Inflammatory macrophage treated with lipopolysaccharide for 1 hour (primary cell): ENCODE measurements around the gene PQBP1.

Source experiments
- DNase-seq, 2 donors: peaks; one replicate each; pipeline ENCODE4 v3.0.0-alpha.2; 2020 to 2022

PQBP1 gene

DNA sequence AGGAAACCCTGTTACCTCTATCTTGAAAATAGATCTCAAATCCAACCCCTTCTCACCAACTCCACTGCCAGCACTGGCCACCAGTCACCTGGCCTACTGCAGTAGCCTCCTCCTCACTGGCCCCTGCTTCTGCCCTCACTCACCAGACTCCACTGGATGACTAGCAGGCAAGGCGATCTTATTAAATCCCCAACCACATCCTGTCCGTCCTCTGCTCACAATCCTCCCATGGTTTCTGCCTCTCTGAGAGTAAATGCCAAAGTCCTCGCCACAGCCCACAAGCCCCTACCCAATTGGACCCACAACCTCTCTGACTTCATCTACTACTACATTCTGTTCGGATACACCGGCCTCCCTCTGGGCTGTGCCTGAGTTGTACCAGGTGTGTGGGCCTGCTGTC is 26.5 kb downstream of the PQBP1 start:
- DNase-seq = no peak

DNA sequence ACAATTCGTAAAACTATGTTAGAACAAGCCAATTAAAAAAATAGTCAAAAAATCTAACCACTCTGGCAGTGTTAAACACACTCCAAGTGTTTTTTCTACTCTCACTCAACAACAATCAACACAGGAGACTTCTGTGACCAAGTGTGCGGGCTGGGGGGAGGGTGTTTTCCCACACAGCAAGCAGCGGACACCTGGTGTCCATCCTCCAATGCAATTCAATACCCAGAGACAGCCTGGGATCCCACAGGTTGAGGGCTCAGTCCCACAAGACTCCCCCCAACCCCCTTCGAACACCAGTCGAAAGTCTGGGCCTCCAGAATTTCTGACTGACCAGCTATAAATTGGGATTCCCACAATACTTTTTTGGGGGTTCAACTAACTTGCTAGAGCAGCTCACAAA is 29.4 kb downstream of the PQBP1 start:
- no peak for DNase-seq

DNA sequence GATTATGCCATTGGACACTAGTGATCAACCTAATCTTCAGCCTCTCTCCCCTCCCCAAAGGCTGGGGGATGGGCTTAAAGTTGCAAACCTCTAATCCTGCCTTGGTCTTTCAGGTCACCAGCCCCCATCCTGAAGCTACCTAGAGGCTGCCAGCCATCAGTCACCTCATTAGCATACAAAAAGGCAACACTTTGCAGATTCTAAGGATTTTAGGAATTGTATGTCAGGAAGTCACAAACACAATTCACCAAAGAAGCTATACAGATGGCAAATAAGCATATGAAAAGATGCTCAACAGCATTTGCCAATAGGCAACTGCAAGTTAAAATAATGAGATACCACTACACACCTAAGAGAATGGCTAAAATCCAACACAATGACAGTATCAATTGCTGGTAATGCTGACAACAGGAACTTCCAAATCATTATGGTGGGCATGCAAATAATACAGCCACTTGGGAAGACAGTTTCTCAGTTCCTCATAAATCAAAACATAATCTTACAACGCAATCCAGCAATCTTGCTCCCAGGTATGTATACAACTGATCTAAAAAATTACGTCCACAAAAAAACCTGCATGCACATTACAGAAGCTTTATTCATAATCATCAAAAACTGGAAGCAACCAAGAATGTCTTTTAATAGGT is 30.1 kb downstream of the PQBP1 start:
- DNase-seq = no peak

DNA sequence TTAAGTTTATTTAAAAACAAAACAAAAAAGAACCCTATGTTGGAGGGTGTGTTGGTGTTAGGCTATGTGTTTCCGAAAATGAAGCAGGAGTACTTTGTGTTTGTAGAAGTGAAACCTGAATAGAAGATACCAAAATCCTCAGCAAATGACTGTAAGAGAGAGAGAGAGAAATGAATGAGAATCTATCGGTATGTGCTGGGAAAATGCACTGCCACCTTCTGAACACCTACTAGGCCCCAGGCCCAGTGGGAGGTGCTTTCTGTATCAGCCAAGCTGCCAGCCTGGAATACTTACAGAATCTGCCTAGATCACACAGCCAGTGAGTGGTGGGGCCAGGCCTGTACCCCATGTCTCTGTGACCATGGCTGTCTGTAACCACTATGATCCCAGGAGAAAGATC is 36.0 kb downstream of the PQBP1 start:
- DNase-seq = no peak

DNA sequence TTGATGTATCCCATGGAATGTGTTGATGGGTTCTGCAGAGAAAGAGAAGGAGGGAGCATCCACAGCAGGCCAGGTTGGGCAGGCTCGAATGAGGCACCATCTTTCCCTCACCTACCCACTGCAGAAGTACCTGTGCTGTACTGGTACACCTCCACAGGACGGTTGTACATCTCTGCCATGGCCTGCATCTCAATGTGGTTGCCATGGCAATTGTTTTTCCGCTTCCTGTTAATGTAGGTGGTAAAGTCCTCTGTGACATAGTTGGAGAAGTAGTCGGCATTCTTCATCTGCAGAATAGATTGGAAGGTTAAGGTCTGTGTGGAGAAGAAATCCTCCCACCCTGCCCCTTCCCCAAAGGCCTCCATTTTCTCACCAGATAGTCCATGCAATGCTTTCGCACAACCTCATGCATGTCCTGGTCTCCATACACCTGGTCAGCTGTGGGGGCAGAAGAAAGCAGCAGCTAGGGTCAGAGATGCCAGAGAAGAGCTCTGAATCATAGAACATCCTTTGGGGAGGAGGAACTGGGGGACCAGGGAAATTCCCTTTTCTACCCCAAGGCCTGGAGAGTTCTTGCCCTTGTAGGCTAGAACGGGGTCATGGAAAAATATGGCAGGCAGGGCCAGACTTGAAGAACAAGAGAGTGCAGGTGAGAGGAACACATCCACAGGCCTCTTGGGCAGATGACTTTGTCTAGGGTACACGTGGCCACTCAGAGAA is 37.0 kb downstream of the PQBP1 start:
- peak; percentile 44 to 58 for DNase-seq

DNA sequence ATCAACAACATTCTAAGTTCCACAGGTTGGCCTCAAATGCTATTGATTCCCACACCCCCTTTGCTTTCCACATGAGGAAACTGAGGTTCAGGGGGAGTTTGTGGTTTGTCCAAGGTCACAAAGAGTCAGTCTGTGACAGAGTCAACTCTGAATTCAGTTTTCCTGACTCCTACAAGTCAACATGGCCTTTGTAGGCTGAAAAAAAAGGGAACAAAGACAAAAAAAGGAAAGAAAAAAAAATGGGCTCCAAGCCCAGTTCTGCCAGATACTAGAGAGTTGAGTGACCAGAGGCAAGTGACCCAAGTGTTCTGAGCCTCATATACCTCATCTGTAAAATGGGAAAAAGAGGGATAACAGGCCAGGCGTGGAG is 37.6 kb downstream of the PQBP1 start:
- peak; percentile 19 to 57 for DNase-seq

DNA sequence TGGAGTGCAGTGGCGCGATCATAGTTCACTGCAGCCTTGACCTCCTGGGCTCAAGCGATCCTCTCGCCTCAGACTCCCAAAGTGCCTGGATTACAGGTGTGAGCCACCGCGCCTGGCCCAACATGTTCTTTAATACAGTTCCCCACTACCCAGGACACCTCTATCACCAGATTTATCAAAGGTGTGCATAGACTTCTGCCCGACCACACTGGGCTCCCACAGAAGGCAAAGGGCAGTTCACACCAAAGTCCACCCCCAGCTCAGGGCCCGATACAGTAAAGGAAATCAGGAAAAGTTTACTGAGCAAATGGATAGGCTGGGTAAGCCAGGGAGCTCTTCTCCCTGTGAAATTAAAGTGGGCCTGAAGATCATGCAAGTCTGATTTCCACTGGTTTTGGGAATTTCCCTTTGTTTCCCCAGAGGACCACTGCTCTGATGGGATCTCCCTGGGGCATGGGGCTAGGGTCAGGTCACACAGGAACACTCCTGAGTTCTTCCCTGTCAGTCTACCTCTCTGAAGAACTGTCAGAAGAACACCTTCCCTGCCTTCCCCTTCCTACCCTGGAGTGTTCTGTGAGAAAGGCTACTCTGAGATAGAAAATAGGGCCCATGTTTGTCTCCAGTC is 38.8 kb downstream of the PQBP1 start:
- DNase-seq = peak; percentile 18 to 66

DNA sequence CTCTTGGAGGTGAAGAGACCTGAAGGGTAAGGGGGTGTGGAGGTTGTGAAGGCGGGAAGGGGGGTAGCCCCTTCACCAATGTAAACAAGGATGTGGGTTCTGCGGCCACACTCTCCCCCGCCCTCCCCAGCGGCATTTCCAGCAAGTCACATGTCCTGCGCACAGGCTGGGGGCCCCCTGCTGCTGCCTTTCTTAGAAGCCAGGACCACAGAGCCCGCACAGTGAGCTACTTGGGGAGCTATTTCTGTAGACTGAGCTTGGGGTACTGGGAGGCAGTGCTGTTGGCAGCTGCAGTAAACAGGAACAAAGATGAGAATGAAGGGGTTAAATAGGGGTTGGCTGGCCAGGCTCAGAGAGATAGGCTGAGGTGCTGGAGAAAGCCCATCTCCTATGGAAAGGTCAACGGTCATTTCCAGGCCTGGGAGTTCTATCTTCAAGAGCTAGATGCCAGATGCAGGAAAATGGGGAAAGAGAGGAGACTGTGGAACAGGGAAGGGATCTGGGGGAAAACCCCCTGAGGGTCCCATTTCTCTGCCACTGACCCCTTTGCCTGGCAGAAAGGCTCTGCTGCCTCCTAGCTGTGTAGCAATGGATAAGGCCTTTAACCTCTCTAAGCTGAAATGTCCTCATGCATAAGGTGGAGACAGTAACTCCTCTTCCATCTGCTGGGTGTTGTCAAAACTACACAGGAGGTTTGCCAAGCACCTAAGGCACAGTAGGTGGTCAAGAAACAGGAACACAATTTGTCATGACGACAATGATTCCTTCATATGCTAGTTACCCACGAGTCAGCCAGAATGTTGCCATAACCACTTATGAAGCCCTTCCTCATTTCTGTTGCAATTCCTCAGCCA is 39.6 kb downstream of the PQBP1 start:
- DNase-seq = peak; percentile 67 to 89

DNA sequence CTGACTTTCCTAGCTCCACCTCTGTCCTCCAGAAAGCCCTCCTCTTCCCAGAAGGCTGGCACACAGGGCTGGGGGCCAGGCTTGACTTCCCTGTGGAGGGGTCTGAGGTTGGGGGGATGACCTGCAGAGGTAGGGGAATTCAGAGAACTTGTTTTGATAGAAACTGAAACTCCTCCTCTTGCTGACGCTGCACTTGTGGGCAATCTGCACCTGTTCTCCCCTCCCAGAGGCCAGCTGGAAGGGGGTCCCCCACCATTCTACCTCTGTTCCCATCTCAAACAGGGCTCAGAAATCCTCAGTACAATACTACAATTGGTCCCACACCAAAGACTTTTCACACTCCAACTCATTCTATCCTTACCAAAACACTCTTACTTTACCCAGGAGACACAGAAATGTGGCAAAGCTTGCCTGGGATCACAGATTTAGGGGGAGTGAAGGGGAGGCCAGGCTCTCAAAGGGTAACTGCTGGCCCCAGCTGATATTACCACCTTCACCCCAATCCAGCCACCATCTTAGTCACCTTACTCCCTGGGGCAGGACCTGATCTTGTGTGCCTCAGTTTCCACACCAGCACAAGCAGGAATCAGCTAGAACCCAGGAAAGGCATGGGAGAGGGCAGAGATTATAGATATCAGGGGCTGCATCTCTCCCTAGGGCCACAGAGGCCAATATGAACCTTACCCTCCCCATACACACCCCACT is 41.1 kb downstream of the PQBP1 start:
- DNase-seq = no peak

DNA sequence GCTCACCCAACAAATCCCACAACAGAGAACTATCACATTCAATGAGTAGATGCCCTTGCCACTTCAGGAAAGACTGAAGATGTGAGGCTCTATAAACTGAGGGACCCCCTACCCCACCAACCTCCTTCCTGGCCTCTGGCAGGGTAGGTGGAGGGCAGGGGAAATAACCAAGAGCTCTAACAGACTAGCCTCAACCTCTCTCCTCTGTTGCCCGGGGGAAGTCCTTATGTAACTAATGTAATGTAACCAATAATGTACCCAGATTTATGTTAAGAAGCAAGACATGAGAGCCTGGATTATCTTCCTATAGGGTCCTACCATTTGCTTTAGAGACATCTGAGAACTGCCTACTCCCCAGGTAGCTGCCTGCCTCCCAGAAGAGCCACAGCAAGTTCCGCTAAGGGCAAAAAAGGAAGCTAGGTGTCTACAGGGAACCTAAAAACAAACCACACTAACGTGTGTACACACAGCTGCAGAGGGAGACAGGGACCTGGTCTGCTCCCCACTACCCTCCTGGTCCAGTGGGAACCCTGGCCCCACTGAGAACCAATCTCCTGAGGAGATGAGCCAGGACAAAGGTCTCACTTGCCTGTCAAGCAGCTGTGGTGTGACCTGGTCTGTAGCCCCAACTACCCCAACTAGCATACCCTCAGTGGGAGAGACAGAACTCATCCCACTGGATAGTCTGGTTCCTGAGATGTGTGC is 41.9 kb downstream of the PQBP1 start:
- DNase-seq = no peak

DNA sequence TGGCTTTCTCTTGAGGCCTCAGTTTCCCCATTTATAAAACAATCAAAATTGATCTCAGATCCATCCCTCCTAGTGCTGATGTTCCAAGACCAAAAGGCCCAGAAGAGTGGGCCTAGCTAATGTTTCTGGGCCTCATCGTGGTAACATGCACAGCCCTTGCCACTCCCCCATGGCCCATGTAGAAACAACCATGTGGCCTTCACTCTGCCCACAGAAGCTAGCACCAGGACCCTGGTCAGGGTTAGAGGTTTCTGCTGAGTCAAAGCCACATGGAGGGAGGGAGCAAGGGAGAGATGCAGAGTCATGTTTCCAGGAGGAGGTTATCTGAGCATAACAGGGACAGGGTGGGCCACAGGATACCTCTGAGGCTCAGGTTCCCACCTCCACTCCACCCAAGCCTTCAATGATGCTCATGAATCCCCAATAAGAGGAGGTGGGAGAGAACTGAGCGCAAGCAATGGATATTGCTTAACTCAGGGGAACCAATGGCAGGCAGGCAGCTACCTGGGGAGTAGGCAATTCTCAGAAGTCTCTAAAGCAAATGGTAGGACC is 42.8 kb downstream of the PQBP1 start:
- DNase-seq = no peak

DNA sequence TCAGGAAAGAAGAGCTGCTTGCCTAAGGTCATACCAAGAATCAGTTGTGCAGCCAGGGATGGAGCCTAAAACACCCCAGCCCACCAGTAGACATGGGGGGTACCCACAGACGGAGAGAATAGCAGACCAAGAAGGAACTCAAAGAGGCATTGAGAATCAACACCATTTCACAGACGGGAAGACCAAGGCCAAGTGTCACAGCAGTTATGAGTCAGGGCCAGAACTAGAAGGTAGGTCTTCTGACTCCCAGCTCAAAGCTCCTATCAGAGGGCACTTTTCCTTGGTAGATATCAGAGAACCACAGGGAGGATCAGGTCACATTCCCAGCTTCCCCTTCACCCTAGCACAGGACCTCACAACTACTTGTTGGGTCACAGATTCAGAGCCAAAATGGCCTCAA is 45.2 kb downstream of the PQBP1 start:
- DNase-seq = no peak

DNA sequence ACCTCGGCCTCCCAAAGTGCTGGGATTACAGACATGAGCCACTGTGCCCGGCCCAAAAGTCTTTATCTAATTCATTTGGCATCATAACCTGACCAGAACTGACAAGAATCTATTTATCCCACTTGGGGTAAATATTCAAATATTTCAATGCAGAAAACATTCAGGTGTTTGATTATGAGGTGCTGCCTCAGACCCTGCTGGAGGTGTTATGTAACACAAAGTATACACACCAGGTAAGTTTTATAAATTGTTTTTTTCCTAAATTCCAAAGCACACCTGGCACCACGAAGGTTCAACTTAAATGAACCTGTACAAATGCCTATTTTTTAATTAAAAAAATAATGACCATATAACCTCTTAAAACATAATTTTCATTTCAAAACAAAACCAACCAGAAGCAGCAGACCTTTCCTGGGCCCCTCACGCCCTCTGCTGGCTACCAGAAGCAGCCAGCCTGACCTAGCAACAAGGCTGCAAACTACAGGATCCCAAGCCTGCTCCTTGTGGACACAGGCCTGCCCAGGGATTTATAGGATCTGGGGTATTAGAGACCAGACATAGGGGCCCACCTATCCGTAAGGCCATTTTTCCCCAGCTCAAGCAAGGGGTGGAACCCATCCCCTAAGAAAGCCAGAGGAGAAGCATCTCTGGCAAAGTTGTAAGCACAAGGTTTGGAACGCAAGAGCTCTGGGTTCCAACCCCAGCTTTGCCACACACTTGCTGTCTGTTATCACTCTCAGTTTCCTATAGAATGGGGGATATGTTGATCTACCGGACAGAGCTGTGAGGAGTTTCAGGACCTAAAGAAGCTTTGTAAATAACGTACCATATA is 48.0 kb downstream of the PQBP1 start:
- DNase-seq = peak in 1 of 2 donors; percentile 49

DNA sequence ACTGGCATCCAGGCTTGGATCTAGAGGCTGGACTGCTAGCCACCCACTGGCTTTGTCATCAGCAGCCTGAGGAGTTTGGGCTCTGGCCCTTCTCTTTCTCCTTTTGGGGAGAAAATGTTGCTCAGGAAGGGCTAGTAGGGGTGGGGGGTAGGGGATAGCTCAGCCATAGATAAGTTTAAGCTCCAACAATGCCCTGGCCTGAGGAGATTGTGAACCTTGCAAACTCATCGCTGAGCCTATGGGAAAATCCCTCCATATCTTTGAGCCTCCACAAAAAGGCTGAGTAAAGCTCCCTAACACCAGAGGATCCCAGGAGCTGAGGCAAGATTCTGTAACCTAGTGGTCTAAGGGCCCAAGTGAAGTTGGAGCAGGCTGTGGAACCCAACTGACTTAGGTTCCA is 50.9 kb downstream of the PQBP1 start:
- DNase-seq = no peak
